Spleen (tissue), 11 donors: ENCODE data around the gene PRIMPOL. TPM values are rescaled to one million over a fixed set of nuclear protein-coding genes. Genes with fewer than 3 reads are reported as not detected.

Experiments
- DNase-seq: peaks from one replicate; pipeline ENCODE4 v3.0.0-alpha.2; 2020
- H3K27ac ChIP-seq, 8 donors: fragments of 200-600 bp; sonication (generic) in 7 of 8; 1 replicate in 4 of 8; 2 replicates in 4 of 8; pipeline versions ENCODE4 v1.5.0 to v1.8.0; 2016 to 2021; ENCODE audit warnings: inconsistent platforms in 4 of 8, mild to moderate bottlenecking in 4 of 8, moderate library complexity in 1 of 8
- H3K27me3 ChIP-seq, 7 donors: fragments of 200-600 bp; sonication (generic) in 6 of 7; replicated peaks in 1 of 7; 1 replicate in 4 of 7; 2 replicates in 3 of 7; pipeline versions ENCODE4 v1.5.0 to v1.8.0; 2016 to 2021; ENCODE audit warnings: inconsistent platforms in 3 of 7, mild to moderate bottlenecking in 1 of 7
- H3K36me3 ChIP-seq, 6 donors: fragments of 200-600 bp; sonication (generic) in 5 of 6; 1 replicate in 4 of 6; 2 replicates in 2 of 6; pipeline versions ENCODE4 v1.5.0 to v1.8.0; 2016 to 2021; ENCODE audit warnings: inconsistent platforms in 2 of 6
- H3K4me1 ChIP-seq, 6 donors: fragments of 200-600 bp; sonication (generic) in 5 of 6; 1 replicate in 3 of 6; 2 replicates in 3 of 6; pipeline versions ENCODE4 v1.5.0 to v1.8.0; 2016 to 2021; ENCODE audit warnings: inconsistent platforms in 3 of 6
- H3K4me3 ChIP-seq, 8 donors: fragments of 200-600 bp; sonication (generic) in 7 of 8; 1 replicate in 4 of 8; 2 replicates in 4 of 8; pipeline versions ENCODE4 v1.5.0 to v1.8.0; 2016 to 2021; ENCODE audit warnings: inconsistent platforms in 4 of 8, mild to moderate bottlenecking in 4 of 8, moderate library complexity in 2 of 8
- H3K9me3 ChIP-seq, 8 donors: fragments of 200-600 bp; sonication (generic) in 7 of 8; 1 replicate in 4 of 8; 2 replicates in 4 of 8; pipeline versions ENCODE4 v1.5.0 to v1.8.0; 2016 to 2021; ENCODE audit warnings: inconsistent platforms in 4 of 8
- POLR2A ChIP-seq, 3 donors: fragments of 450-650 bp; IDR thresholded peaks; one replicate each; pipeline ENCODE4 v1.5.1; 2017; ENCODE audit warnings: antibody characterized with exemption in 3 of 3, mild to moderate bottlenecking in 1 of 3
- POLR2AphosphoS5 ChIP-seq, 3 donors: sonication (generic); formaldehyde crosslinking; IDR thresholded peaks; one replicate each; pipeline ENCODE4 v1.5.1; 2017; ENCODE audit warnings: antibody characterized with exemption in 3 of 3
- WGBS, 5 donors: extraction: QIAGEN DNeasy Blood & Tissue Kit in 3 of 5; methylation state at CpG; one replicate each; pipeline versions ENCODE4 v1.1.5 to v1.1.7; 2013 to 2018; 5-methylcytosine and 5-hydroxymethylcytosine counted together
- intact Hi-C: fragments of 100-400 bp; cut with DNase I; formaldehyde crosslinking; loops from one replicate; pipeline ENCODE4 v1.15.0; 2023; ENCODE audit warnings: low total_unique reads
- polyA plus RNA-seq, 3 donors: library from polyadenylated mRNA; stranded (reverse); fragments of 200-250 nt; gene quantifications; one replicate each; pipeline ENCODE4 v1.2.1, GENCODE V29; 2013
- total RNA-seq, 7 donors: library from RNA; depleted of rRNA in 3 of 7; stranded (reverse); fragments of >200 nt in 3 of 7; fragmentation: NEBNext Ultra II Directional in 4 of 7; extraction: Animal tissue kit (Norgen Biotek cat#: 25700) in 4 of 7; gene quantifications; one replicate each; pipeline versions ENCODE4 v1.1.0 to v1.2.1, GENCODE V29; 2016 to 2021
- TF ChIP-seq, protein P1 (sequence below), 11 experiments: fragments of 200-600 bp in 7 of 11; fragments of 450-650 bp in 4 of 11; sonication (generic) in 4 of 11; IDR thresholded peaks in 8 of 11; conservative IDR thresholded peaks in 3 of 11; 1 replicate in 7 of 11; 2 replicates in 4 of 11; pipeline versions ENCODE4 v1.4.0 to v1.8.0; 2016 to 2021; ENCODE audit warnings: antibody characterized with exemption in 11 of 11, inconsistent platforms in 4 of 11, mild to moderate bottlenecking in 1 of 11
- donor health status: healthy with polysubstance abuse.
- donor health status: DM: no; HTN: no; CAD: no; lungs with moderate emphysema.
- donor health status: DM: no; HTN: no; CAD: no.
- donor health status: Bipolar disorder and iron deficiency.
- donor health status: healthy.
- donor health status: DM: no; HTN: no; CAD: no.
- donor health status: DM: yes; HTN: yes; CAD: no.

Gene PRIMPOL
- total and polyA plus RNA-seq, 10 donors: 17.0 to 46.7 (median 25.8) TPM

- H3K27ac ChIP-seq: no peak overlapping the region
- no peaks in the 10 kb centered on the region for H3K9me3 ChIP-seq
- peaks cover 0 to 92% (median 59%) of the 10 kb centered on the region in 6 donors for H3K36me3 ChIP-seq
- no peak for DNase-seq
- WGBS, 5 donors: 60 to 81% (median 79%) methylated on average over 3 of the region's 3 CpGs
- H3K27me3 ChIP-seq: no peaks in the 10 kb centered on the region
- intact Hi-C loops: no loop called here
- TF ChIP-seq POLR2AphosphoS5 (IDR thresholded peaks at IDR 0.05) (no peak), POLR2A (IDR thresholded peaks at IDR 0.05) (no peak)
- TF ChIP-seq, protein P1, sequence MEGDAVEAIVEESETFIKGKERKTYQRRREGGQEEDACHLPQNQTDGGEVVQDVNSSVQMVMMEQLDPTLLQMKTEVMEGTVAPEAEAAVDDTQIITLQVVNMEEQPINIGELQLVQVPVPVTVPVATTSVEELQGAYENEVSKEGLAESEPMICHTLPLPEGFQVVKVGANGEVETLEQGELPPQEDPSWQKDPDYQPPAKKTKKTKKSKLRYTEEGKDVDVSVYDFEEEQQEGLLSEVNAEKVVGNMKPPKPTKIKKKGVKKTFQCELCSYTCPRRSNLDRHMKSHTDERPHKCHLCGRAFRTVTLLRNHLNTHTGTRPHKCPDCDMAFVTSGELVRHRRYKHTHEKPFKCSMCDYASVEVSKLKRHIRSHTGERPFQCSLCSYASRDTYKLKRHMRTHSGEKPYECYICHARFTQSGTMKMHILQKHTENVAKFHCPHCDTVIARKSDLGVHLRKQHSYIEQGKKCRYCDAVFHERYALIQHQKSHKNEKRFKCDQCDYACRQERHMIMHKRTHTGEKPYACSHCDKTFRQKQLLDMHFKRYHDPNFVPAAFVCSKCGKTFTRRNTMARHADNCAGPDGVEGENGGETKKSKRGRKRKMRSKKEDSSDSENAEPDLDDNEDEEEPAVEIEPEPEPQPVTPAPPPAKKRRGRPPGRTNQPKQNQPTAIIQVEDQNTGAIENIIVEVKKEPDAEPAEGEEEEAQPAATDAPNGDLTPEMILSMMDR (IDR thresholded peaks at IDR 0.05 in 8 of 11, conservative IDR thresholded peaks at IDR 0.05 in 3 of 11): no peak
- H3K4me3 ChIP-seq: no peak overlapping the region
- peaks cover 0 to 44% (median 20%) of the 10 kb centered on the region in 6 donors for H3K4me1 ChIP-seq
Measured at GRCh38 chr4:184635381-184635780, 14.2 kb upstream of the PRIMPOL start.

GRCh38 chr4:184636144-184636543, 13.4 kb upstream of the PRIMPOL start:
- Histone ChIP-seq H3K36me3 (peaks cover 0 to 86% (median 52%) of the 10 kb centered on the region in 6 donors), H3K27me3 (no peaks in the 10 kb centered on the region), H3K27ac (no peak overlapping the region), H3K4me1 (peaks cover 3 to 51% (median 27%) of the 10 kb centered on the region in 6 donors), H3K4me3 (no peak overlapping the region), H3K9me3 (no peaks in the 10 kb centered on the region)
- intact Hi-C loops: no loop called here
- DNase-seq: no peak
- WGBS, 5 donors: 97 to 99% (median 98%) methylated on average over 4 of the region's 4 CpGs
- no peak for TF ChIP-seq POLR2A (IDR thresholded peaks at IDR 0.05)
- no peak for TF ChIP-seq POLR2AphosphoS5 (IDR thresholded peaks at IDR 0.05)
- TF ChIP-seq, protein P1 (IDR thresholded peaks at IDR 0.05 in 8 of 11, conservative IDR thresholded peaks at IDR 0.05 in 3 of 11): no peak

GRCh38 chr4:184636897-184637296, 12.6 kb upstream of the PRIMPOL start:
- Histone ChIP-seq H3K4me3 (no peak overlapping the region), H3K4me1 (peaks cover 3 to 59% (median 34%) of the 10 kb centered on the region in 6 donors), H3K36me3 (peaks cover 0 to 86% (median 48%) of the 10 kb centered on the region in 6 donors), H3K27me3 (no peaks in the 10 kb centered on the region), H3K27ac (no peak overlapping the region), H3K9me3 (no peaks in the 10 kb centered on the region)
- intact Hi-C loops: no loop called here
- 73 to 100% (median 87%) methylated on average over 4 of the region's 4 CpGs for WGBS, 5 donors
- no peak for TF ChIP-seq POLR2A (IDR thresholded peaks at IDR 0.05)
- TF ChIP-seq, protein P1 (IDR thresholded peaks at IDR 0.05 in 8 of 11, conservative IDR thresholded peaks at IDR 0.05 in 3 of 11): no peak
- no peak for TF ChIP-seq POLR2AphosphoS5 (IDR thresholded peaks at IDR 0.05)
- no peak for DNase-seq

GRCh38 chr4:184641022-184641421, 8.5 kb upstream of the PRIMPOL start:
- Histone ChIP-seq H3K36me3 (peaks cover 0 to 85% (median 21%) of the 10 kb centered on the region in 6 donors), H3K27ac (no peak overlapping the region), H3K27me3 (no peaks in the 10 kb centered on the region), H3K4me1 (peaks cover 19 to 86% (median 65%) of the 10 kb centered on the region in 6 donors), H3K9me3 (no peaks in the 10 kb centered on the region), H3K4me3 (no peak overlapping the region)
- TF ChIP-seq POLR2AphosphoS5 (IDR thresholded peaks at IDR 0.05) (no peak), POLR2A (IDR thresholded peaks at IDR 0.05) (no peak)
- TF ChIP-seq, protein P1 (IDR thresholded peaks at IDR 0.05 in 8 of 11, conservative IDR thresholded peaks at IDR 0.05 in 3 of 11): no peak
- WGBS, 5 donors: 52 to 63% (median 61%) methylated on average over 3 of the region's 3 CpGs
- intact Hi-C loops: loop anchor here (10.0 kb wide), 1 partner anchor 96 kb away; no protein-coding TSS in a partner anchor
- DNase-seq: no peak
